GM21528 (cell line): ENCODE results near the gene WDFY3.

Source experiments
- ATAC-seq: cut with Tn5 transposase; IDR thresholded peaks from one replicate; pipeline ENCODE4 v1.9.1; 2021; ENCODE audit warnings: mild to moderate bottlenecking, moderate library complexity; ENCODE audit not compliant: unreplicated experiment, low FRiP score

WDFY3 gene

DNA sequence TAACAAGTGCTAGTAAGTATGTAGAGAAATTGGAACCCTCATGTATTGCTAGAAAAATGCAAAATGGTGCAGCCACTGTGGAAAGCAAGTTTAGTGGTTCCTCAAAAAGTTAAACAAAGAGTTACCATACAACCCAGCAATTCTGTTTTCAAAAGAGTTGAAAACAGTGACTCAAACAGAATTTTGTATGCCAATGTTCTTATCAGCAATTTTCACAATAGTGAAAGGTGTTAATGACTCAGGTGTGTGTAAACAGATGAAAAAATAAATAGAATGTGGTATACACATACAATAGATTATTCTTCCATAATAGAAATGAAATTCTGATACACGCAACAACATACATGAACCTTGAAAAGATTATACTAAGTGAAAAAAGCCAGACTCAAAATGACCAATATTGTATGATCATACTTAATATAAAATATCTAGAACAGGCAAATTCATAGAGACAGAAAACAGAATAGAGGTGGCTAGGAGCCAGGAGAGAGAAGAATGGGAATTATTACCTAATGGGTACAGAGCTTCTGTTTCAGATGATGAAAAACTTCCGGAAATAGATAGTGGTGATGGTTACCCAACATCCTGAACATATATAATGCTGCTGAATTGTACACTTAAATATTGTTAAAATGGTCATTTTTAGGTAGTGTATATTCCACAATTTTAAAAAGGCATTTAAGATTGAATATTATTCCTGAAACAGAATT lies 51.6 kb downstream of the WDFY3 start:
- ATAC-seq = no peak

DNA sequence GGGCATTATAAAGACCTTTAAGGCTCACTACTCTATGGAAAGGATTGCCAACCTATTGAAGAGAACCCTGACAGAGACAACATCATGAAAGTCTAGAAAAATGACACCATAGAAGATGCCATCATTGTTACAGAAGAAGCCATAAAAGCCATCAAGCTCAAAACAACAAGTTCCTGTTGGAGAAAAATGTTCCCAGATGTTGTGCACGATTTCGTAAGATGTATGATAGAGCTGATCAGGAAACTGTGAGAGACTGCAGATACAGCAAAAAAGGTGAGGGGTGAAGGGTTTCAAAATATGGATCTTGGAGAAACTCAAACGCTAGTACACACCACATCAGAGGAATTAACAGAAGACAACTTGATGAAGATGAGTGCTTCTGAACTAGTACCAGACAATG lies 53.3 kb downstream of the WDFY3 start:
- ATAC-seq = no peak

DNA sequence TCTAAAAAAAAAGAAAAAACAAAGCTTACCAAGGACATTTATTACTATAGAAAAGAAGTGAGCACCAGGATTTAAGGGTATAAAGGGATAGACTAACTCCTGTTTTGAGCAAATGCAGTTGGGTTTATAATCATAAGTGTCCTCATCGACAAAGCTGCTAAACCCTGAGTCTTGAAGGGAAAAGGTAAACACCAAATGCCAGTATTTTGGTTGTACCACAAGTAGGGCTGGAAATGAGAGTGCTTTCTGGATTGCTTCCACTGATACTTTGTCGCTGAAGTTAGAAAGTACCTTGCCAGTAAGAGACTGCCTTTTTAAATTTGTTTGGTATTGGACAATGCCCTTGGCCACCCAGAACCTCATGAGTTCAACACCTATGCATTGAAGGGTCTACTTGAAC lies 53.7 kb downstream of the WDFY3 start:
- ATAC-seq = no peak

DNA sequence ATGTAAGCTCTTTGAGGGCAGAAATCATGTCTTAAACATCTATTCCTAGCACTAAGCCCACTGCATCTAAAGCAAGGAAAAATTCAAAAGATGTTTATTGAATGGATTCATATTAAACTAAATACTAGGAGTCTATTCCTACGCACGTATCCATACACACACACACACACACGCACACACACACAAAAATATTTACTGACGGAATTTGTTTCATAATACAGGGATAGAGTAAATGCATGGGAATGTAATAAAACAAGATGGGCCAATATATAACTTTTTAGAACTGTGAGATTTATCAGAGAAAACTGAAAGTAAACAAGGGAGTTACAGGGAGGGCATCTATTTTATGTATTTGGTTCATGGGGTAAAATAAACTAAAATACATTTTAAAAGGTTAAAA lies 57.6 kb downstream of the WDFY3 start:
- ATAC-seq = no peak

DNA sequence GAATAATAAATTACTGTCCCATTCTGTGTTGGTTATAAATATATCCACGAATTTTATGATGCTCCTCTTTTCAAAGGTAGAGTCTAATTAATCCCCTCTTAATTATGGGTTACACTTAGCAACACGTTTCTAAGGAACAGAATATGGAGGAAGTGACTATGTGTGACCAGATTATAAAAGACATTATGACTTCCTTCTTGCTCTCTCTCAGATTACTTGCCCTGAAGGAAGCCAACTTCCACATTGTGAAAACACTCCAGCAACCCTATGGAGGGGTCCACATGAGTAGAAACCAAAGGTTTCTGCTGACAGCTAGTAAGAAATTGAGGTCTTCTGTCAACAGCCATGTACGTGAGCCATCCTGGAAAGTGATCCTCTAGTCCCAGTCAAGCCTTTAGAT lies 59.3 kb downstream of the WDFY3 start:
- ATAC-seq = no peak

DNA sequence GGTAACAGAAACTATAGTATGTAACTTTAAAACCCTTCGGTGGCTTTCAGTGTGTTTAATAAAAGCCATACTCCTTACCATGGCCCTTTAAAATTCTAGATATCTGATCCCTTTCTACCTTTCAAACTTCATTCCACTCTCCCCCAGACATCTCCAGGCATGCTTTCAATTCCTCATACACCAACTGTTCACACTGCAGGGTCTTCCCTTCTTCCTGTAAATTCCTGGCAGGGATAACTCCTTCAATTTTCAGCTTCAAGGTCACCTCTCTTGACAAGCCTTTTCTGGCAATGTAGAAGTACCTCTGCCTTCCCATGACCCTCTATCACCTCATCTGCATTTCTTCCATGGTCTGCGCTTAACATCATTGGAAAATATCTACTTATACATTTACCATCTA lies 60.8 kb downstream of the WDFY3 start:
- no peak for ATAC-seq

DNA sequence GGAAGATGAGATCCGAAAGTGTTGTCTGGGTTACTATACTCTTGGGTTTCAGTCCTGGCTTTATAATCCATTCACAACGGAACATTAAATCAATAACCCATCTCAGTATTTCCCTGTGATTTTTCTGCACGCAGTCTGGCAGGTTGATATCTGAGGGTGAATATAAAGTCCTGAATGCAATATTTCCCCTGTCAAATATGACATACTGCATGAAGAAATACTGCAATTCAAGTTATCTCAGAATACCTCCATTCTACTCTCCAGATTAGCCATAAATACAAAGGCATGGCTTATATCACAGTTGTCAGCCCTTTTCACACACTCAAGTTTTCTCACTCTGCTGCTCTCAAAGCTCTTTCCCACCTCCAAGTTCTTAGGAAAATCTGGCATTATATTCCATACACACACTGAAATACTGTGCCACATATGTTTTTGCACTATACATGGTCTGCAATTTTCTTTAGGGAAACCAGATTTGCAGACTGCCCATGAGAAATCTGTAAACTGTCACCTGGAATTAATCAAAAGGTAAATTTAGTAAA lies 64.7 kb downstream of the WDFY3 start:
- no peak for ATAC-seq

DNA sequence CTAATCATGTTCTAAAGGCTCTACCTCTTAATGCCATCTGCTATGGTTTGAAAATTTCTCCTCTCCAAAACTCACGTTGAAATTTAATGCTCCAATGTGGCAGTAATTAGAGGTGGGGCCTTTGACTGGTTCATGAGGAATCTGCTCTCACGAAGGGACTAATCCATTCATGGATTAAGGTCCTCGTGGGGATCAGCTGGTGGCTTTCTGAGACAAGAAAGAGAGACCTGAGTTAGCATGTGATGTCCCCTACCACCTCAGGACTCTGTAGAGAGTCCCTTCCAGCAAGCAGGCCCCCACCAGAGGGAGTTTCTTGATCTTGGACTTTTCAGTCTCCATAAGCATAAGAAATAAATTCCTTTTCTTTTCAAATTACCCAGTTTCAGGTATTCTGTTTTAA lies 65.3 kb downstream of the WDFY3 start:
- ATAC-seq = no peak

DNA sequence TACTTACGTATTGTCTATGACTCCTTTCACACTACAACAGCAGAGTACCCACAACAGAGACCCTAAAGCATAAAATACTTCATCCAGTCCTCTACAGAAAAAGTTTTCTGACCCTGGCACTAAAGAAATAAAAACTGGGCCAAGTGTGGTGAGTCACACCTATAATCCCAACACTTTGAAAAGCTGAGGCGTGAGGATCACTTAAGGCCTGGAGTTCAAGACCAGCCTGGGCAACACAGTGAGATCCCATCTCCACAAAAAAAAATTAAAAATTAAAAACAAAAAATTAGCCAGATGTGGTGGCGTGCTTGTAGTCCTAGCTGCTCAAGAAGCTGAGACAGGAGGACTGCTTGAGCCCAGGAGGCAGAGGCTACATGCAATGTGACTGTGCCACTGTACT lies 66.9 kb downstream of the WDFY3 start:
- no peak for ATAC-seq

DNA sequence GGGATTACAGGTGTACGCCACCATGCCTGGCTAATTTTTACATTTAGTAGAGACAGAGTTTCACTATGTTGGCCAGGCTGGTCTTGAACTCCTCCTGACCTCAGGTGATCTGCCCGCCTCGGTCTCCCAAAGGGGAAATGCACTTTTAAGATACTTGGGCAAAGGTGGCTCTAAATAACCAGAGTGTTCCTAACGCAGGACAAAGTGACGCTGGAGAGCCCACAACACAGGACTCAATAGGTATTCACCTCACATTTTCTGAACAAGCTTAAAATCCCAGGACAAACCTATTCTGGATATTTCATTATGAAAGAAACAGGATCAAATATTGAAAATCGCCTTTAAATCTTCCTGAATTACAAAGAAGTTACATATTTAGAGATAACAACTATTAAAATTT lies 69.0 kb downstream of the WDFY3 start:
- ATAC-seq = no peak

DNA sequence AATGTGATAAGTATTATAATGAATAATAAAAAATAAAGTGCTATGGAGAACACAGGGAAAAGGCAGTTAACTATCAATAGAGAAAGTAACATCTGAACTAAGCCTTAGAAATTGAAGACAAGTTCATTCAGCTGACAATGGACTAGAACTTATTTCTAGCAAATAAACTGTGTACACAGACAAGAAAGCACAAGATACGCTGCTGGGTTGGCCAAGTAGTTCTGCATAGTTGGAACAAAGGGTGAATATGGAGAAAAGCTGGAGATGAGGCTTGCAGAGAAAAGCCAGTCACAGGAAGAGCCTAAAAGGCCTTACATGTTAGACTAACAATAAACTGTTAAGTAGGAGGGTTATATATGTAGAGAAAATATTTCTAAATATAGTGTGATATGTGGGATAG lies 71.2 kb downstream of the WDFY3 start:
- ATAC-seq = no peak

DNA sequence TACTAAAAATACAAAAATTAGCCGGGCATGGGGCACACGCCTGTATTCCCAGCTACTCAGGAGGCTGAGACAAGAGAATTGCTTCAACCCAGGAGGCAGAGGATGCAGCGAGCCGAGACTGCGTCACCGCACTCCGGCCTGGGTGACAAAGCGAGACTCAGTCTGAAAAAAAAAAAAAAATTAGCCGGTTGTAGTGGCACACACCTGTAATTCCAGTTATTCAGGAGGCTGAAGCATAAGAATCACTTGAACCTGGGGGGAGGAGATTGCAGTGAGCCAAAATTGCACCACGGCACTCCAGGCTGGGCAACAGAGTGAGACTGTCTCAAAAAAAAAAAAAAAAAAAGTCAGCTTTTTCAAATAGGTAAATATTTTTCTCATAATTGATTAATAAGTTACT lies 71.9 kb downstream of the WDFY3 start:
- ATAC-seq = no peak

DNA sequence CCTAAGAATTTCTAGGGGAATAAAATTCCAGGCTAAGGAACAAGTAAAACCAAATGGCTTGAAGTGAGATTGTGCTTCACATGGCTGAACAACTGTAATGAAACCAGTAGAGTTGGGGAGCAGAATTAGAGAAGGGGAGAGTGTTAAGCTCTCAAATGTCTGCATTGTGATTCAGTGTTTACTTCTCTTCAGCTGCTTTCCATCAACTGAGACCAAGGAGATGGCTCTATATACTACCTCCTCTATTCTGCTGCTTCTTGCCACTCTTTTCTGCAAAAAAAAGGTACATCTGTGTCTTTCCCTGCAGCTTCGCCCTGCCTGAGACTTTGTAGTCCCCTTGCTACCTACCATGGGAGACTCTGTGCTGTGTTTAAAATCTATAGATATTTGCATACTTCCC lies 73.5 kb downstream of the WDFY3 start:
- ATAC-seq = no peak

DNA sequence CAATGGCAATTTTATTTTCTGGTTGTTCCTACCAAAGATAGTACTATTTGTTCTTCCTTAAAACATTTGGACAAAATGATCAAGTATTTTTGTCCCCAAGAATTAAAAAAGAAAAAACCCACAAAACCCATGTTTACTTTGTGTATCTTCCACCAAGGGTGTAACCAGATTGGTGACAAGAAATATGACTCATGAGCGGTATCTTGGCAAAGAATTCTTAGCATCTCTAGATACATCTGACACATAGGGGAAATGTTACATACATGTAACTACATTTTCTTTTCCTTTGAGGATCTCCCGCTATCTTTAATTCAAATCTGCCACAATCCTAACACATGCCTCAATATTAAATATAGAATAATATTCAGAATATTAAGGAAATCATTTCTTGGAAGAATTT lies 78.7 kb downstream of the WDFY3 start:
- ATAC-seq = no peak

DNA sequence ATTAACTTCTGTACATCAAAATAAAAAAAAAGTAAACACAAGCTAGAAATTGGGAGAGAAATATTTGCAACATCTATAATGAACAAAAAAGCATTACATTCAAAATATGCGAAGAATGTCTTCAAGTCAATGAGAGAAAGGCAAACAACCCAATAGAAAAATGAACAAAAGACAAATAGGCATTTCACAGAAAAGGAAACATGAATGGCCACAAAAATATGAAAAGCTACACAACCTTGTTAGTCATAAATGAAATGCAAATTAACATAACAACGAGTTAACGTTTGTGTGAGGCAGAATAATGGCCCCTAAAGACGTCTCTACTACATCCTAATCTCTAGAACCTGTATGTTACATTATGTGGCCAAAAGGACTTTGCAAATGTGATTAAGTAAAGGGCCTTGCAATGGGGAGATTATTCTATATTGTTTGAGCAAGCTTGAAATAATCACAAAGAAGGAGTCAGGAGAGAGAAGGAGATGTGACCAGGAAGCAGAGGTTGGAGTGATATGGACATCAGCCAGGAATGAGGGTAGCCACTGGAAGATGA lies 86.8 kb downstream of the WDFY3 start:
- no peak for ATAC-seq

DNA sequence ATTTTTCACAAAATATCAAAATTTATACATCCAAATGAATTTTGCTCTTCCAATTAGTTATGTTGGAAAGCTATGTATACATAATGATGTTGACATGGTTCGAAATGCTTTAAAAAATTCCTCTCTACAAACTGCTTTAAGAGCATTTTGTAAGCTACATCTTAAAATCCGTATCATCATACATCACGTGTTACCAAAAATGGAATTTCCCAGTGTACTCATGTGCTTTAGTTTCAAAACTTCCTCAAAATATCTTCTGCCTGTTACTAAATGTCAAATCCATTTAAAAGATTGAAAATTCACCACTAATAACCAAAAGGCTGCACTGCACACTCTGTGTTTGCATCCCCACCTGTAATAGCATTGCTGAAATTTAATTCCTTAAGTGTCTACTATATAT lies 87.9 kb downstream of the WDFY3 start:
- no peak for ATAC-seq

DNA sequence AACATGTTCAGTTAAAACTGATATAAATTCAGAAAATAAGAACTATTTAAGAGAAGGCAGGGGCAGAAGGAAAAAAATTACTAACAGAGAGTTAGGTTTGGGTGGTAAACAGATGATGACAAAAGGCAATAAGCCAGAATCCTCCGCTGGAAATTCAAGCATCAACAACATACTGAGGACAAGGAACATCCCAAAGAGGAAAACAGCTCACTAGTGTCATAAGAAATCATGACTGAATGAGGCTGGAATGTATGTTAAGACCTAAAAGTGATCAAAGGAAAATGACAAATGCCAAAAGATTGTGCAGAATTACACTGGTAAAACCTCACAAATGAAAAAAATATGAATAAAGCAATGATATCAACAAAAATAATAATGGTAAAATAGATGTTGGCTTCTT lies 88.4 kb downstream of the WDFY3 start:
- no peak for ATAC-seq

DNA sequence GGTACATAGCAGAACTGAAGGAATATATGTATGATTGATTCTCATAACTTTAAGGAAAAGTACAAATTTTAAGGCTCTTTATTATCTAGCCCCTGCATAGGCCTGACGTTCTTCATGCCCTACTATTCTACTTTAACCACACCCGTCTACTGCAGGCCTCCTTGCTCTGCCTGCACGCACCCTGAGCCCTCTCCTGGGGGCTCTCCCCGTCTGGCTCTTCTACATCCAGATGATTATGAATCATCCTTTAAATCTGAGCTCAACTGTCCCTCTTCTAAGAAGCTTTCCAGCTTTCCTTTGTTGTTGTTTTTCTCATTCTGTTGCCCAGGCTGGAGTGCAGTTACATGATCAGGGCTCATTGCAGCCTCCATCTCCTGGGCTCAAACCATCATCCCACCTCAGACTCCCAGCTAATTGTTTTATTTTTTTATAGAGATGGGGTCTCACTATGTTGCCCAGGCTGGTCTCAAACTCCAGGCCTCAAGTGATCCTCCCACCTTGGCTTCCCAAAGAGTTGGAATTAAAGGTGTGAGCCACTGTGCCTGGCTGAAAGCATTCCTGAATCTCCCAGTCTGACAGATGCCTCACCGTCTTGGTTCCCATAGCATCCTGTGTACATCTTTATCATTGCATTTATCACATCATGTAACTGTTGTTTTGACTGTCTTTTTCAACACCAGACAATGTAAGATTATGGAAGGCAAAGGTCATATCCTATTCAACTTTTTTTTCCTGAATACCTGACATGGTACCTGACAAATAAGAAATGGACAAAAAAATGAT lies 89.2 kb downstream of the WDFY3 start:
- no peak for ATAC-seq

DNA sequence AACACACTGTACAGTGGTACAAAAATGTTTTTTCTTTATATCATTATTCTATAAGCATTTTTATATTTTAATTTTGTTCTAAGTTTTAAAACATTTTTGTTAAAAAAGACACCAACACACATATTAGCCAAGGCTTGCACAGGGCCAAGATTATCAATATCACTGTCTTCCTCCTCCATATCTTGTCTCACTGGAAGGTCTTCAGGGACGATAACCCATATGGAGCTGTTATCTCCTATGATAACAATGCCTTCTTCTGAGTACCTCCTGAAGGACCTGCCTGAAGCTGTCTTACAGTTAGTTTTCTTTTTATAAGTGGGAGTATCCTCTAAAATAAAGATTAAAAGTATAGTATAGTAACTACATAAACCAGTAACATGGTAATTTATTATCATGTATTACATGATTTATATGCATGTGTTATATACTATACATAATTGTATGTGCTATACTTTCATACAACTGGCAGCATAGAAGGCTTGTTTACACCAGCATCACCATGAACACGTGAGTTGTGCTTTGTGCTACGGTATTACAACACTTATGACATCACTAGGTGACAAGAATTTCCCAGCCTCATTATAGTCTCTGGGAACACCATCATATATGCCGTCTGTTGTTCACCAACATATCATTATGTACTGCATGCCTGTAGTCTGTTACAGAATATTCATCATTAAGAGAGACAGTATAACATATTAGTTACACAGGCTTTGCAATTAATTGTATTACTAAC lies 90.7 kb downstream of the WDFY3 start:
- ATAC-seq = no peak

DNA sequence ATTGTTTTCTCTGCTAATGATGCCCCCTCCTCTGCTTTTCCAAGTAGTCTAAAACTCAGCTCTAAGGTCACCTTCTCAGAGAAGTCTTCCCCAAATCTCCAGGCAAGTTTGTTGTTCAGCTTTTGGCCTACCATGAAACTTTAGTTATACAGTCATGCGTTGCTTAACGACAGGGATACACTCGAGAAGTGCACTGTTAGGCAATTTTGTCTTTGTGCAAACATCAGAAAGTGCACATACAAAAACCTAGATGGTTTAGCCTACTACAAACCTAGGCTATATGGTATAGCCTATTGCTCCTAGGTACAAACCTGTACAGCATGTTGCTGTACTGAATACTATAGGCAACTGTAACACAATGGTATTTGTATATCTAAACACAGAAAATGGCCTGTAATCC lies 91.9 kb downstream of the WDFY3 start:
- ATAC-seq = no peak
